ENCODE measurements around the gene COL24A1. TPM values are rescaled to one million over a fixed set of nuclear protein-coding genes. Genes with fewer than 3 reads are reported as not detected.
"Not testable (repeated sequence)": the region's sequence is repeated elsewhere in the genome, so short reads cannot be mapped to it uniquely, and the experiment has no call there.

COL24A1 gene
- total RNA-seq, 6 donors from 2014 or later, result 0.30 to 2.1 (median 0.68) TPM

DNA sequence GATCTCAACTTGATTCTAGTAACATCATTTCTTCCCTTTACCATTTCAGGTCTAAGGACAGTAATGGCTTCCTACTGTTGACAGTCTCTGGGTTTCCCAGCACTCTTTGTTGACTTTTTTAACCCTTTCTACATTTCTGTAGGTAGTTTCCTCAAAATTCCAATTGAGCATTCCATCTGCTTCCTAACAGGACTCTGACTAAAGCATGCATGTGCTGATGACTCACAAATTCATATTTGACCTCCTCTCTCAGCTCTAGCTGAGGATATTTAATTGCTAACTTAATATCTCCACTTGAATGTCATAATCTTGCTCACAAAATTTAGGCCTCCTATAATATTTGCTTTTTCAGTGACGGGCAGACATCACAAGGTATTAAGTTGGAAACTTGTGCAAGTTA is 355.1 kb downstream of the COL24A1 start:
- H3K36me3 ChIP-seq, result no peaks in the 10 kb centered on the region
- H3K27ac ChIP-seq, result no peak overlapping the region
- no peaks in the 10 kb centered on the region for H3K9me3 ChIP-seq
- H3K4me1 ChIP-seq, result no peaks in the 10 kb centered on the region
- DNase-seq (no peak), ATAC-seq (ENCODE audit: low FRiP score in 2 of 2) (no peak)
- WGBS, 2 donors, result 82 to 96% methylated on average over 1 of the region's 1 CpG
- H3K27me3 ChIP-seq, result no peaks in the 10 kb centered on the region
- no peak overlapping the region for H3K4me3 ChIP-seq
- TF ChIP-seq POLR2AphosphoS5 (IDR thresholded peaks at IDR 0.05), result no peak
- TF ChIP-seq, protein P1, sequence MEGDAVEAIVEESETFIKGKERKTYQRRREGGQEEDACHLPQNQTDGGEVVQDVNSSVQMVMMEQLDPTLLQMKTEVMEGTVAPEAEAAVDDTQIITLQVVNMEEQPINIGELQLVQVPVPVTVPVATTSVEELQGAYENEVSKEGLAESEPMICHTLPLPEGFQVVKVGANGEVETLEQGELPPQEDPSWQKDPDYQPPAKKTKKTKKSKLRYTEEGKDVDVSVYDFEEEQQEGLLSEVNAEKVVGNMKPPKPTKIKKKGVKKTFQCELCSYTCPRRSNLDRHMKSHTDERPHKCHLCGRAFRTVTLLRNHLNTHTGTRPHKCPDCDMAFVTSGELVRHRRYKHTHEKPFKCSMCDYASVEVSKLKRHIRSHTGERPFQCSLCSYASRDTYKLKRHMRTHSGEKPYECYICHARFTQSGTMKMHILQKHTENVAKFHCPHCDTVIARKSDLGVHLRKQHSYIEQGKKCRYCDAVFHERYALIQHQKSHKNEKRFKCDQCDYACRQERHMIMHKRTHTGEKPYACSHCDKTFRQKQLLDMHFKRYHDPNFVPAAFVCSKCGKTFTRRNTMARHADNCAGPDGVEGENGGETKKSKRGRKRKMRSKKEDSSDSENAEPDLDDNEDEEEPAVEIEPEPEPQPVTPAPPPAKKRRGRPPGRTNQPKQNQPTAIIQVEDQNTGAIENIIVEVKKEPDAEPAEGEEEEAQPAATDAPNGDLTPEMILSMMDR (IDR thresholded peaks at IDR 0.05), result no peak
- no peak for TF ChIP-seq EP300 (IDR thresholded peaks at IDR 0.05)
- no peak for TF ChIP-seq POLR2A (IDR thresholded peaks at IDR 0.05)

DNA sequence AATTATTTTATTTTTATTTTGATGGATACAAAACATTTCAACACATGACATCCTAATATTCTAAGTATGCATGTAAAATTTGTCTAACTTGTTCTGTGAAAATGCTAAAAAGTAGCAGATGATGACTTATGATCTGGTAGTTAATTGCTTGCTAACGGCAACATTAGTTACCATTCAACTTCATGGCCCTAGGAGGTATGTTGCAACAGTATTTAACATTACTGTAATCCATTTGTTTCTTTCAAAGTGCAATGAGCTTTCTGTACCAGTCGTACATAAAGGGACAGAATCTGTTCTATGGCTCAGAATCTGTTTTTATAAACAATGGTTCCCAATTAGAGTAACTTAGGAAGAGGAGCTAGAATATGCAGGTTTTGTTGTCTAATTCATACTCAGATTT is 356.8 kb downstream of the COL24A1 start:
- Histone ChIP-seq H3K4me1 (no peaks in the 10 kb centered on the region), H3K27me3 (no peaks in the 10 kb centered on the region), H3K36me3 (no peaks in the 10 kb centered on the region), H3K27ac (no peak overlapping the region), H3K9me3 (no peaks in the 10 kb centered on the region), H3K4me3 (no peak overlapping the region)
- no peak for ATAC-seq (ENCODE audit: low FRiP score in 2 of 2)
- WGBS, 2 donors, result 80 to 86% methylated on average over 2 of the region's 2 CpGs
- no peak for DNase-seq
- TF ChIP-seq POLR2AphosphoS5 (IDR thresholded peaks at IDR 0.05) (no peak), EP300 (IDR thresholded peaks at IDR 0.05) (no peak), POLR2A (IDR thresholded peaks at IDR 0.05) (no peak)
- TF ChIP-seq, protein P1 (IDR thresholded peaks at IDR 0.05), result no peak

DNA sequence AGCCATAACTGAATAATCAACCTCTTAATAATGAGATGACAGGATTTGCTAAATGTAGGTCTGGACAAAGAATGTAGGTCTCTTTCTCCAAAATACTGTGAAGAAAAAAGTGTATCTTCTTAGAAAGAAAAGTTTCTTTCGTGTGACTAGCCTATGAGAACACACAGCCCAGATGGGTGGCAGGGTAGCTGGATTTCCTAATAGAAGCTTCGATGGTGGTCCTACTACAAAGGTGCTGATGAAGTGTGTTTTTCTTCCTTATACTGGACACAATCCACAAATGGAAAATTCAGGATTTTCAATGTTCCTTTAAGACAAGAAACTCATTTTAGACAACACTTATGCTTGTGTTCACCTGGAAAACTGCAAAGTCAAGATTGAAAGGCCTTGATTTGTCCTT is 358.2 kb downstream of the COL24A1 start:
- no peaks in the 10 kb centered on the region for H3K36me3 ChIP-seq
- ATAC-seq (ENCODE audit: low FRiP score in 2 of 2), result no peak
- no peaks in the 10 kb centered on the region for H3K4me1 ChIP-seq
- no peak overlapping the region for H3K27ac ChIP-seq
- TF ChIP-seq EP300 (IDR thresholded peaks at IDR 0.05), result no peak
- TF ChIP-seq, protein P1 (IDR thresholded peaks at IDR 0.05), result no peak
- no peaks in the 10 kb centered on the region for H3K27me3 ChIP-seq
- DNase-seq, result no peak
- H3K9me3 ChIP-seq, result no peaks in the 10 kb centered on the region
- 80 to 89% methylated on average over 2 of the region's 2 CpGs for WGBS, 2 donors
- H3K4me3 ChIP-seq, result no peak overlapping the region

DNA sequence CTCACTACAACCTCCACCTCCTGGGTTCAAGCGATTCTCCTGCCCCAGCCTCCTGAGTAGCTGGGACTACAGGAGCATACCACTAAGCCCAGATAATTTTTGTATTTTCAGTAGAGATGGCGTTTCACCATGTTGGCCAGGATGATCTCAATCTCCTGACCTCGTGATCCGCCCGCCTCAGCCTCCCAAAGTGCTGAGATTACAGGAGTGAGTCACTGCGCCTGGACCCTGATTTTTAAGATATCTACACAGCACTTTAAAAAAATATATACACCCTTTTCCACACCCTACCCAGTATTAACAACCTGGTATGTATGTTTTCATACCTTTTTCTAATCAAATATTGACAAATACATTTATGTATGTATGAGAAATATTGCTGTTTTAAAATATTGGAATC is 379.6 kb downstream of the COL24A1 start:
- H3K27me3 ChIP-seq; H3K36me3 ChIP-seq; H3K27ac ChIP-seq; H3K9me3 ChIP-seq; H3K4me1 ChIP-seq; DNase-seq; ATAC-seq (ENCODE audit: low FRiP score in 2 of 2); H3K4me3 ChIP-seq: not testable (repeated sequence)
- 91 to 92% methylated on average over 6 of the region's 6 CpGs for WGBS, 2 donors

DNA sequence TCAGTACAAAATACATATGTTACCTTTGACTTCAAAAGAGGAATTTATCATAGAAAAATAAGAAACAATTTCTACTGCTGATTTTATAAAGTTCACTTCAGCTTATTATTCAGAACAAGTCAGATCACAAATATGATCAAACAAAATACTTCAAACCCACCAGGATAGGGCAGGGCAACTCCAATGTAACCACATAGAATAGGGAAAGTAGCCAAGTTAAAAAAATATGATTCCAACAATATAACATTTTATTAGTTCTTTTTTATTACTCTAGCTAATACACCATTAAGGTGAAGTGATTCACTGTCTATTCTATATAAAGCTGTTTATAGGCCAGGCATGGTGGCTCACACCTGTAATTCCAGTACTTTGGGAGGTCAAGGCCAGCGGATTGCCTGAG is 393.8 kb downstream of the COL24A1 start:
- Histone ChIP-seq H3K4me1 (no peaks in the 10 kb centered on the region), H3K27me3 (no peaks in the 10 kb centered on the region), H3K9me3 (no peaks in the 10 kb centered on the region), H3K36me3 (no peaks in the 10 kb centered on the region), H3K4me3 (no peak overlapping the region), H3K27ac (no peak overlapping the region)
- WGBS, 2 donors, result 87 to 93% methylated on average over 1 of the region's 1 CpG
- no peak for ATAC-seq (ENCODE audit: low FRiP score in 2 of 2)
- DNase-seq, result no peak
- TF ChIP-seq POLR2AphosphoS5 (IDR thresholded peaks at IDR 0.05), result no peak
- no peak for TF ChIP-seq EP300 (IDR thresholded peaks at IDR 0.05)
- no peak for TF ChIP-seq POLR2A (IDR thresholded peaks at IDR 0.05)
- TF ChIP-seq, protein P1 (IDR thresholded peaks at IDR 0.05), result no peak

Measured in upper lobe of left lung (tissue), 6 donors.